ENCODE results near the gene PRKCA.

GRCh38 chr17:66739553-66739952, 437.1 kb downstream of the PRKCA start:
- TF ChIP-seq POLR2A (IDR thresholded peaks at IDR 0.05; ENCODE audit: low read length) = no peak
- no peak for TF ChIP-seq GATA1 (IDR thresholded peaks at IDR 0.05; ENCODE audit: low read depth, low read length)

All from erythroblast (primary cell).